ENCODE data around the gene SLC36A3. TPM values are rescaled to one million over a fixed set of nuclear protein-coding genes. Genes with fewer than 3 reads are reported as not detected.
A peak's percentile ranks its signal among the peaks of the same experiment; 100 is the strongest.

SLC36A3 gene
- total and polyA plus RNA-seq, 2 of the 4 experiments (the other 2 are of a cell fraction) = not detected

DNA sequence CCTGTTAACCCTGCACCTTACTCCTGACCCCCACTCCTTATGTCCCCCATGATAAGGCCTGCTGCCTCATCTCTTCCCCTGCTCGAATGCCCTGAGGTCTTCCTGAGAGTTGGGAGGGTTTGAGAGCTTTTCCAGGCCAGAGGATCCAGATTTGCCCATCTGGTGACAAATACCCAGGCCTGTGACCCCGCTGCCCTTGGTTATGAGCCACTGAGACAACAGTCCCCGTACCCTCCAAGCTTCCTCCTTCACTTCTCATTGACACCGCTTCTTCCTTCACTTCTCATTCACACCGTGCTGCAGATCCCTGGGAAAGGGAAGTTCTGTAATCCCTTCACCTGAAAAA is 50.0 kb downstream of the SLC36A3 start:
- TF ChIP-seq, protein P1, sequence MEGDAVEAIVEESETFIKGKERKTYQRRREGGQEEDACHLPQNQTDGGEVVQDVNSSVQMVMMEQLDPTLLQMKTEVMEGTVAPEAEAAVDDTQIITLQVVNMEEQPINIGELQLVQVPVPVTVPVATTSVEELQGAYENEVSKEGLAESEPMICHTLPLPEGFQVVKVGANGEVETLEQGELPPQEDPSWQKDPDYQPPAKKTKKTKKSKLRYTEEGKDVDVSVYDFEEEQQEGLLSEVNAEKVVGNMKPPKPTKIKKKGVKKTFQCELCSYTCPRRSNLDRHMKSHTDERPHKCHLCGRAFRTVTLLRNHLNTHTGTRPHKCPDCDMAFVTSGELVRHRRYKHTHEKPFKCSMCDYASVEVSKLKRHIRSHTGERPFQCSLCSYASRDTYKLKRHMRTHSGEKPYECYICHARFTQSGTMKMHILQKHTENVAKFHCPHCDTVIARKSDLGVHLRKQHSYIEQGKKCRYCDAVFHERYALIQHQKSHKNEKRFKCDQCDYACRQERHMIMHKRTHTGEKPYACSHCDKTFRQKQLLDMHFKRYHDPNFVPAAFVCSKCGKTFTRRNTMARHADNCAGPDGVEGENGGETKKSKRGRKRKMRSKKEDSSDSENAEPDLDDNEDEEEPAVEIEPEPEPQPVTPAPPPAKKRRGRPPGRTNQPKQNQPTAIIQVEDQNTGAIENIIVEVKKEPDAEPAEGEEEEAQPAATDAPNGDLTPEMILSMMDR (conservative IDR thresholded peaks at IDR 0.05; ENCODE audit: low read depth, low read length) = no peak
- TF ChIP-seq SMC3 (IDR thresholded peaks at IDR 0.05; ENCODE audit: low read depth, low read length) (no peak), NFE2L2 (IDR thresholded peaks at IDR 0.05; ENCODE audit: low read depth, low read length) (no peak), MAZ (IDR thresholded peaks at IDR 0.05; ENCODE audit: borderline replicate concordance, low read depth, low read length) (no peak), MXI1 (IDR thresholded peaks at IDR 0.05; ENCODE audit: borderline replicate concordance, low read depth, low read length) (no peak), RFX5 (IDR thresholded peaks at IDR 0.05; ENCODE audit: low read depth, low read length) (no peak), CHD1 (IDR thresholded peaks at IDR 0.05; ENCODE audit: low read depth, low read length) (no peak), RAD21 (IDR thresholded peaks at IDR 0.05; ENCODE audit: low read length) (no peak), POLR2A (IDR thresholded peaks at IDR 0.05; ENCODE audit: low read depth, low read length) (no peak), MAFK (IDR thresholded peaks at IDR 0.05; ENCODE audit: low read depth, low read length) (no peak), RCOR1 (IDR thresholded peaks at IDR 0.05; ENCODE audit: insufficient replicate concordance, low read length) (no peak), CEBPB (IDR thresholded peaks at IDR 0.05; ENCODE audit: low read depth, low read length) (no peak), BHLHE40 (IDR thresholded peaks at IDR 0.05; ENCODE audit: low read depth, low read length) (no peak), FOS (IDR thresholded peaks at IDR 0.05; ENCODE audit: low read depth, low read length) (no peak)
- TF ChIP-seq, protein P2, sequence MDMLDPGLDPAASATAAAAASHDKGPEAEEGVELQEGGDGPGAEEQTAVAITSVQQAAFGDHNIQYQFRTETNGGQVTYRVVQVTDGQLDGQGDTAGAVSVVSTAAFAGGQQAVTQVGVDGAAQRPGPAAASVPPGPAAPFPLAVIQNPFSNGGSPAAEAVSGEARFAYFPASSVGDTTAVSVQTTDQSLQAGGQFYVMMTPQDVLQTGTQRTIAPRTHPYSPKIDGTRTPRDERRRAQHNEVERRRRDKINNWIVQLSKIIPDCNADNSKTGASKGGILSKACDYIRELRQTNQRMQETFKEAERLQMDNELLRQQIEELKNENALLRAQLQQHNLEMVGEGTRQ (IDR thresholded peaks at IDR 0.05; ENCODE audit: low read depth, low read length) = no peak
- TF ChIP-seq, protein P3, sequence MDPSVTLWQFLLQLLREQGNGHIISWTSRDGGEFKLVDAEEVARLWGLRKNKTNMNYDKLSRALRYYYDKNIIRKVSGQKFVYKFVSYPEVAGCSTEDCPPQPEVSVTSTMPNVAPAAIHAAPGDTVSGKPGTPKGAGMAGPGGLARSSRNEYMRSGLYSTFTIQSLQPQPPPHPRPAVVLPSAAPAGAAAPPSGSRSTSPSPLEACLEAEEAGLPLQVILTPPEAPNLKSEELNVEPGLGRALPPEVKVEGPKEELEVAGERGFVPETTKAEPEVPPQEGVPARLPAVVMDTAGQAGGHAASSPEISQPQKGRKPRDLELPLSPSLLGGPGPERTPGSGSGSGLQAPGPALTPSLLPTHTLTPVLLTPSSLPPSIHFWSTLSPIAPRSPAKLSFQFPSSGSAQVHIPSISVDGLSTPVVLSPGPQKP (IDR thresholded peaks at IDR 0.05; ENCODE audit: borderline replicate concordance, low read depth, low read length) = no peak
- DNase-seq (no peak), ATAC-seq (ENCODE audit: low read depth) (no peak)
- Histone ChIP-seq H3K9me3 (ENCODE audit: control insufficient read depth, insufficient read depth, low read length) (no peaks in the 10 kb centered on the region), H3K4ac (ENCODE audit: low read depth, low read length) (no peak overlapping the region), H2AK5ac (ENCODE audit: low read depth, low read length) (no peak overlapping the region), H3K9me1 (ENCODE audit: insufficient read depth, low read length) (peaks cover 5% of the 10 kb centered on the region; the same call in 1 of the 2 replicates), H4K20me1 (ENCODE audit: insufficient read depth, low read length) (no peaks in the 10 kb centered on the region), H3K56ac (ENCODE audit: extremely low read depth, insufficient read depth, low read length) (no peak overlapping the region), H2BK5ac (ENCODE audit: low read depth, low read length, poor library complexity, severe bottlenecking) (no peak overlapping the region), H3K23ac (ENCODE audit: low read depth, low read length) (peak overlapping the region; percentile 30; the same call in 1 of the 2 replicates), H3K14ac (replicated peaks; ENCODE audit: low read depth, low read length) (peak overlapping the region; percentile 30; the same call in 1 of the 2 replicates), H4K8ac (ENCODE audit: low read depth in 2 of 2, low read length in 2 of 2) (peak overlapping the region; percentile 1 to 44; a peak in 1 of 4 replicates), H2BK20ac (ENCODE audit: low read depth, low read length) (no peak overlapping the region), H3K4me1 (ENCODE audit: control insufficient read depth, insufficient read depth, low read length) (no peaks in the 10 kb centered on the region; the same call in 1 of the 2 replicates), H4K91ac (ENCODE audit: insufficient read depth, low read depth, low read length) (no peak overlapping the region), H3K4me2 (ENCODE audit: low read depth, low read length) (peak overlapping the region; percentile 90), H2BK15ac (ENCODE audit: low read depth, low read length) (no peak overlapping the region), H3K36me3 (ENCODE audit: control insufficient read depth, insufficient read depth, low read length) (no peaks in the 10 kb centered on the region), H3K27me3 (ENCODE audit: control insufficient read depth, insufficient read depth, low read length) (peaks cover 5% of the 10 kb centered on the region), H3K79me1 (ENCODE audit: low read depth in 1 of 2, low read length in 2 of 2) (peaks cover 0 to 5% of the 10 kb centered on the region in 2 experiments; a peak in 2 of 4 replicates), H2AFZ (replicated peaks; ENCODE audit: low read length, poor library complexity) (peak overlapping the region; percentile 91), H3K4me3 (ENCODE audit: insufficient read depth, low read depth, low read length) (peak overlapping the region; percentile 95), H4K5ac (ENCODE audit: low read depth, low read length) (no peak overlapping the region), H3K18ac (ENCODE audit: low read depth, low read length) (no peak overlapping the region), H2AK9ac (replicated peaks; ENCODE audit: low read depth, low read length, poor library complexity) (peak overlapping the region; percentile 33), H3K9ac (ENCODE audit: low read depth, low read length) (peak overlapping the region; percentile 69), H3K27ac (ENCODE audit: insufficient read depth, low read length) (no peak overlapping the region), H2BK120ac (ENCODE audit: low read depth, low read length) (no peak overlapping the region)
- dilution Hi-C loops (cut with HindIII; ENCODE audit: low sequenced_read_pairs, unreplicated experiment) = no loop called here
- 47% methylated on average over 2 of the region's 5 CpGs; no CpG with 5 or more reads in 1 of the 2 experiments for WGBS, 2 experiments (ENCODE audit: extremely low coverage in 2 of 2, insufficient read length in 1 of 2)
- ChIA-PET CTCF (interaction anchor here (1.4 to 2.0 kb wide), 2 partner anchors 10 to 15 kb away, joined by 4 to 8 read pairs; no protein-coding TSS in a partner anchor), POLR2A (ENCODE audit: unreplicated experiment) (no interaction called here)
- in situ Hi-C loops (cut with MboI; ENCODE audit: low sequenced_read_pairs) = no loop called here
- BruUV-seq (replicated peaks) = no TSS peak
- intact Hi-C loops (cut with micrococcal nuclease) = loop anchor here (2.0 to 5.0 kb wide), 2 partner anchors 451 to 519 kb away; no protein-coding TSS in a partner anchor

All from IMR-90 (cell line).